Measurements from ENCODE around the gene PLCB2. TPM values are rescaled to one million over a fixed set of nuclear protein-coding genes. Genes with fewer than 3 reads are reported as not detected.

The PLCB2 gene
- total RNA-seq, 1 experiment from 2014 or later: 0.84 TPM

- POLR2A ChIA-PET: interaction anchor here (0.5 to 4.0 kb wide), 21 partner anchors 9 to 201 kb away, joined by 3 to 42 read pairs (median 4); partner anchors contain the start of genes BAHD1, INAFM2 and IVD
These were observed 67.8 kb downstream of the PLCB2 start for GRCh38 chr15:40239693-40240618.

DNA sequence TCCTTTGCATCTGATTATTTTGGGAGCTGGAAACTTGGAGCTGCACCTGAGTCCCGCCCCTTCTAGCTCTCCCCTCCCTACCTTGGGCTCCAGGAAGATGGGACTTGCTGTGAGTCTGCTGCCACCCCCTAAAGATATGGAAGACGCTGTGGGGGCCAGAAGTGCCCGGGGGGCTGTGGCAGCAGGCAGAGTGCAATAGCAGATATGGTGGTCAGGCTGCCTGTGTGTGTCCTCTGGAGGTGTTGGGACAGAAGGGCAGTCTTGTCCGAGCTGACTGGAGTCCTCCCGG, 68.4 kb downstream of the PLCB2 start:
- intact Hi-C loops (cut with micrococcal nuclease): no loop called here
- CTCF ChIA-PET: interaction anchor here (0.5 to 8.8 kb wide), 12 partner anchors 8 to 202 kb away, joined by 3 to 127 read pairs (median 4); partner anchors contain the start of gene BAHD1
- no peak for DNase-seq (ENCODE audit: unreplicated experiment)
- Mint-ChIP-seq H3K36me3 (ENCODE audit: insufficient read depth, unreplicated experiment) (peaks cover 11% of the 10 kb centered on the region), H3K27me3 (ENCODE audit: insufficient read depth, unreplicated experiment) (no peaks in the 10 kb centered on the region), H3K27ac (ENCODE audit: low read depth, unreplicated experiment) (peak overlapping the region; percentile 67), H3K4me3 (ENCODE audit: unreplicated experiment) (peak overlapping the region; percentile 73), H3K4me1 (ENCODE audit: insufficient read depth, unreplicated experiment) (peaks cover 45% of the 10 kb centered on the region), H3K9me3 (ENCODE audit: unreplicated experiment) (no peaks in the 10 kb centered on the region)
- BruUV-seq (replicated peaks): no TSS peak
- TF ChIP-seq, protein P1, sequence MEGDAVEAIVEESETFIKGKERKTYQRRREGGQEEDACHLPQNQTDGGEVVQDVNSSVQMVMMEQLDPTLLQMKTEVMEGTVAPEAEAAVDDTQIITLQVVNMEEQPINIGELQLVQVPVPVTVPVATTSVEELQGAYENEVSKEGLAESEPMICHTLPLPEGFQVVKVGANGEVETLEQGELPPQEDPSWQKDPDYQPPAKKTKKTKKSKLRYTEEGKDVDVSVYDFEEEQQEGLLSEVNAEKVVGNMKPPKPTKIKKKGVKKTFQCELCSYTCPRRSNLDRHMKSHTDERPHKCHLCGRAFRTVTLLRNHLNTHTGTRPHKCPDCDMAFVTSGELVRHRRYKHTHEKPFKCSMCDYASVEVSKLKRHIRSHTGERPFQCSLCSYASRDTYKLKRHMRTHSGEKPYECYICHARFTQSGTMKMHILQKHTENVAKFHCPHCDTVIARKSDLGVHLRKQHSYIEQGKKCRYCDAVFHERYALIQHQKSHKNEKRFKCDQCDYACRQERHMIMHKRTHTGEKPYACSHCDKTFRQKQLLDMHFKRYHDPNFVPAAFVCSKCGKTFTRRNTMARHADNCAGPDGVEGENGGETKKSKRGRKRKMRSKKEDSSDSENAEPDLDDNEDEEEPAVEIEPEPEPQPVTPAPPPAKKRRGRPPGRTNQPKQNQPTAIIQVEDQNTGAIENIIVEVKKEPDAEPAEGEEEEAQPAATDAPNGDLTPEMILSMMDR (IDR thresholded peaks at IDR 0.05; ENCODE audit: unreplicated experiment): no peak
- POLR2A ChIA-PET: interaction anchor here (0.7 to 4.0 kb wide), 19 partner anchors 9 to 418 kb away, joined by 3 to 42 read pairs (median 5); partner anchors contain the start of genes BAHD1, INAFM2 and IVD

More at GRCh38 chr15:40239693-40240618, 67.8 kb downstream of the PLCB2 start:
- CTCF ChIA-PET: interaction anchor here (0.5 to 8.8 kb wide), 19 partner anchors 8 to 394 kb away, joined by 3 to 127 read pairs (median 4); partner anchors contain the start of genes BAHD1 and DISP2
- peak; percentile 78 for DNase-seq (ENCODE audit: unreplicated experiment)
- TF ChIP-seq, protein P1 (IDR thresholded peaks at IDR 0.05; ENCODE audit: unreplicated experiment): no peak
- BruUV-seq (replicated peaks): TSS peak; percentile 31
- H3K36me3 Mint-ChIP-seq (ENCODE audit: insufficient read depth, unreplicated experiment): peaks cover 11% of the 10 kb centered on the region
- peaks cover 39% of the 10 kb centered on the region for H3K4me1 Mint-ChIP-seq (ENCODE audit: insufficient read depth, unreplicated experiment)
- H3K4me3 Mint-ChIP-seq (ENCODE audit: unreplicated experiment): peak overlapping the region; percentile 73
- H3K27ac Mint-ChIP-seq (ENCODE audit: low read depth, unreplicated experiment): peak overlapping the region; percentile 67
- intact Hi-C loops (cut with micrococcal nuclease): loop anchor here (1.0 kb wide), 1 partner anchor 34 kb away; no protein-coding TSS in a partner anchor
- no peaks in the 10 kb centered on the region for H3K27me3 Mint-ChIP-seq (ENCODE audit: insufficient read depth, unreplicated experiment)
- H3K9me3 Mint-ChIP-seq (ENCODE audit: unreplicated experiment): no peaks in the 10 kb centered on the region

DNA sequence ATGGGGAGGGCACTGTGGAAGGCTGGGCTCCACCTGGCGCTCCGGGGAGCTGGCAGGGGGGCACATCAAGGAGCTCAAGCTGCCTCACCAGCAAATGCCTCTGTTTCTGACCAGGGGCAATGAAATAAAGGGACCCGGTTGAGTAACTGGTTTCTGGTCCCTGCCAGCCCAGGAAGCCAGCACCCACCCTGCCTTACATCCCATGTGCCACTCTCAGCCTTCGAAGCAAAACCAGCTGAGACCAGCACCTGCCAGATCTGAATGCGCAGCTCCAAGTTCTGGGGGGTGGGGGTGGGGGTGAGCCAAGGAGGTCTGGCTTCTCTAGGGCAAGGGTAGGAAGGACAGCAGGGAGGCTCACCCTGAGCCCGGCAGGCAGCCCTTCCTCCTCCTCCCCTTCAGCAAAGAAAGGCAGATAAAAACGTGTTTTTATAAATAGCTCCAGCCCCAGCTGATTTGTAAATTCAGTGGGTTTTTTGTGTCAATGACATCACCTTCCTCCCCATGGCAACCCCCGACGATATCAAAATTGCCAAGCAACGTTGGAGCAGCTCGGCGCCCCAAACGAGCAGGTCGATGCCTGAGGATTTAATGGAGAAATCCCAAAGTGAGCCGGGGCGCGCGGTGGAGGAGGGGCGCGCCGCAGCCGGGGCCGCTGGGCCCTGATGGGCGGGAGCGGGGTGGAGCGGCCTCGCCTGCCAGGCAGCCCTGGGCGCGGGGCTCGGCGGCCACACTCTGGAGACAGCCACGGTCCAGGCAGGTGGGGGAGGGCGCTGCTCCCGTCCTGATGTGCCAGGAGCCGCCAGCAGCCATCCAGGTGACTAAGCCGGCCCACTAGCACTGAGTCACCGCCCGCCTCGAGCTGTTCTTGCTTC, 69.0 kb downstream of the PLCB2 start, which contains the start of gene PAK6:
Gene PAK6, plus strand, starts transcription at position 532 of the 872 bp plus-strand sequence. CDS start 25,723 bp downstream, outside the sequence.
- peak within 1 kb of the TSS; percentile 67 for H3K27ac Mint-ChIP-seq (ENCODE audit: low read depth, unreplicated experiment)
- H3K9me3 Mint-ChIP-seq (ENCODE audit: unreplicated experiment): no peaks in the 10 kb centered on the region
- peak within 1 kb of the TSS; percentile 73 for H3K4me3 Mint-ChIP-seq (ENCODE audit: unreplicated experiment)
- TF ChIP-seq, protein P1 (IDR thresholded peaks at IDR 0.05; ENCODE audit: unreplicated experiment): no peak
- H3K36me3 Mint-ChIP-seq (ENCODE audit: insufficient read depth, unreplicated experiment): peaks cover 11% of the 10 kb centered on the region
- no peaks in the 10 kb centered on the region for H3K27me3 Mint-ChIP-seq (ENCODE audit: insufficient read depth, unreplicated experiment)
- BruUV-seq (replicated peaks): TSS peak; percentile 22
- CTCF ChIA-PET: interaction anchor here (0.6 to 8.8 kb wide), 18 partner anchors 7 to 505 kb away, joined by 3 to 127 read pairs (median 4); no protein-coding TSS in a partner anchor
- H3K4me1 Mint-ChIP-seq (ENCODE audit: insufficient read depth, unreplicated experiment): peaks cover 50% of the 10 kb centered on the region
- intact Hi-C loops (cut with micrococcal nuclease): no loop called here
- POLR2A ChIA-PET: interaction anchor here (0.8 to 4.0 kb wide), 16 partner anchors 10 to 417 kb away, joined by 3 to 42 read pairs (median 6); partner anchors contain the start of genes BAHD1, INAFM2 and IVD
- DNase-seq (ENCODE audit: unreplicated experiment): peak; percentile 95

Other genes starting within 250 kb of the PLCB2 start
- 0.17 TPM in 1 of 2 replicates, not detected in the other for gene BMF, start 199.1 kb downstream of the PLCB2 start, total RNA-seq (2022)
- 24.4 and 30.9 TPM in 2 replicates for gene BUB1B, start 146.9 kb downstream of the PLCB2 start, total RNA-seq (2022)
- gene PAK6, start 68.9 kb downstream of the PLCB2 start, total RNA-seq (2022): 9.3 and 9.5 TPM in 2 replicates
- not detected in 2 replicates for gene ANKRD63, start 24.9 kb downstream of the PLCB2 start, total RNA-seq (2022)
- gene INAFM2, start 15.8 kb upstream of the PLCB2 start, total RNA-seq (2022): 14.9 and 15.7 TPM in 2 replicates
- gene CCDC9B, start 33.0 kb upstream of the PLCB2 start, total RNA-seq (2022): 36.0 and 45.3 TPM in 2 replicates
- gene PHGR1, start 43.1 kb upstream of the PLCB2 start, total RNA-seq (2022): not detected in 2 replicates
- gene DISP2, start 50.3 kb upstream of the PLCB2 start, total RNA-seq (2022): 1.8 and 2.1 TPM in 2 replicates
- gene KNSTRN, start 74.8 kb upstream of the PLCB2 start, total RNA-seq (2022): 35.2 and 47.4 TPM in 2 replicates
- 53.8 and 61.6 TPM in 2 replicates for gene IVD, start 97.9 kb upstream of the PLCB2 start, total RNA-seq (2022)
- 14.9 and 15.1 TPM in 2 replicates for gene BAHD1, start 133.0 kb upstream of the PLCB2 start, total RNA-seq (2022)
- 5.8 and 7.3 TPM in 2 replicates for gene CHST14, start 163.0 kb upstream of the PLCB2 start, total RNA-seq (2022)

All from MCF 10A (cell line).